Measurements from ENCODE around the gene EPB41L4A.
A peak's percentile ranks its signal among the peaks of the same experiment; 100 is the strongest.

The EPB41L4A gene

GRCh38 chr5:112205846-112206245, 213.2 kb downstream of the EPB41L4A start:
- DNase-seq (ENCODE audit: low read depth): no peak

- no peak for DNase-seq (ENCODE audit: low read depth)
These were observed 215.8 kb downstream of the EPB41L4A start for GRCh38 chr5:112203229-112203628.

GRCh38 chr5:112202694-112203093, 216.4 kb downstream of the EPB41L4A start:
- no peak for DNase-seq (ENCODE audit: low read depth)

- DNase-seq (ENCODE audit: low read depth): no peak
These were observed 217.9 kb downstream of the EPB41L4A start for GRCh38 chr5:112201141-112201540.

- no peak for DNase-seq (ENCODE audit: low read depth)
These were observed 218.9 kb downstream of the EPB41L4A start for GRCh38 chr5:112200131-112200530.

GRCh38 chr5:112196584-112196983, 222.5 kb downstream of the EPB41L4A start:
- DNase-seq (ENCODE audit: low read depth): no peak

- DNase-seq (ENCODE audit: low read depth): no peak
These were observed 223.2 kb downstream of the EPB41L4A start for GRCh38 chr5:112195924-112196323.

GRCh38 chr5:112192866-112193265, 226.2 kb downstream of the EPB41L4A start:
- no peak for DNase-seq (ENCODE audit: low read depth)

- DNase-seq (ENCODE audit: low read depth): no peak
These were observed 227.0 kb downstream of the EPB41L4A start for GRCh38 chr5:112192072-112192471.

- DNase-seq (ENCODE audit: low read depth): no peak
These were observed 229.7 kb downstream of the EPB41L4A start for GRCh38 chr5:112189391-112189790.

- no peak for DNase-seq (ENCODE audit: low read depth)
These were observed 232.6 kb downstream of the EPB41L4A start for GRCh38 chr5:112186401-112186990.

- DNase-seq (ENCODE audit: low read depth): no peak
These were observed 235.2 kb downstream of the EPB41L4A start for GRCh38 chr5:112183874-112184273.

GRCh38 chr5:112183103-112183711, 235.9 kb downstream of the EPB41L4A start:
- no peak for DNase-seq (ENCODE audit: low read depth)

GRCh38 chr5:112179290-112179689, 239.8 kb downstream of the EPB41L4A start:
- DNase-seq (ENCODE audit: low read depth): no peak

- DNase-seq (ENCODE audit: low read depth): no peak
These were observed 244.0 kb downstream of the EPB41L4A start for GRCh38 chr5:112174959-112175594.

- no peak for DNase-seq (ENCODE audit: low read depth)
These were observed 253.0 kb downstream of the EPB41L4A start for GRCh38 chr5:112165897-112166737.

- no peak for DNase-seq (ENCODE audit: low read depth)
These were observed 253.7 kb downstream of the EPB41L4A start for GRCh38 chr5:112165399-112165798.

- no peak for DNase-seq (ENCODE audit: low read depth)
These were observed 255.6 kb downstream of the EPB41L4A start for GRCh38 chr5:112163435-112163834.

- no peak for DNase-seq (ENCODE audit: low read depth)
These were observed 257.7 kb downstream of the EPB41L4A start for GRCh38 chr5:112161392-112161748.

GRCh38 chr5:112160652-112161391, 258.3 kb downstream of the EPB41L4A start:
- peak; percentile 89 for DNase-seq (ENCODE audit: low read depth)

GRCh38 chr5:112159435-112159834, 259.6 kb downstream of the EPB41L4A start:
- DNase-seq (ENCODE audit: low read depth): no peak

- DNase-seq (ENCODE audit: low read depth): no peak
These were observed 262.9 kb downstream of the EPB41L4A start for GRCh38 chr5:112156211-112156610.
